ENCODE measurements around the gene GANAB.
"Not testable (repeated sequence)": the region's sequence is repeated elsewhere in the genome, so short reads cannot be mapped to it uniquely, and the experiment has no call there.

The GANAB gene

GRCh38 chr11:62667460-62667859 lies 21.0 kb upstream of the GANAB start:
- DNase-seq (ENCODE audit: low read depth in 2 of 2), result no peak

- DNase-seq (ENCODE audit: low read depth in 2 of 2), result no peak
Observed at GRCh38 chr11:62666259-62666926, 20.0 kb upstream of the GANAB start.

- peak; percentile 50 to 57 for DNase-seq (ENCODE audit: low read depth in 2 of 2)
Observed at GRCh38 chr11:62665599-62666258, 19.3 kb upstream of the GANAB start.

GRCh38 chr11:62665075-62665598 lies 18.7 kb upstream of the GANAB start, which contains the start of the genes C11orf98 and CSKMT:
Gene C11orf98, minus strand, starts transcription at chr11:62665210. Its CDS starts 41 bp downstream, at chr11:62665169.
Gene CSKMT, plus strand, starts transcription at chr11:62665312. Its CDS starts 568 bp downstream, at chr11:62665880.
- DNase-seq (ENCODE audit: low read depth in 2 of 2), result peak; percentile 91 to 93

- DNase-seq (ENCODE audit: low read depth in 2 of 2), result peak in 1 of 2 donors; percentile 46
Observed at GRCh38 chr11:62664405-62665074, 18.1 kb upstream of the GANAB start.

- DNase-seq (ENCODE audit: low read depth in 2 of 2), result no peak
Observed at GRCh38 chr11:62656796-62657429, 10.5 kb upstream of the GANAB start.

GRCh38 chr11:62654297-62654696 lies 7.9 kb upstream of the GANAB start:
- DNase-seq (ENCODE audit: low read depth in 2 of 2), result no peak

GRCh38 chr11:62652161-62653006 lies 6.0 kb upstream of the GANAB start:
- no peak for DNase-seq (ENCODE audit: low read depth in 2 of 2)

GRCh38 chr11:62650283-62650682 lies 3.9 kb upstream of the GANAB start:
- DNase-seq (ENCODE audit: low read depth in 2 of 2), result not testable (repeated sequence)

- no peak for DNase-seq (ENCODE audit: low read depth in 2 of 2)
Observed at GRCh38 chr11:62649486-62649885, 3.1 kb upstream of the GANAB start.

- no peak for DNase-seq (ENCODE audit: low read depth in 2 of 2)
Observed at GRCh38 chr11:62648967-62649364, 2.6 kb upstream of the GANAB start.

- DNase-seq (ENCODE audit: low read depth in 2 of 2), result no peak
Observed at GRCh38 chr11:62648185-62648966, 2.0 kb upstream of the GANAB start.

- no peak for DNase-seq (ENCODE audit: low read depth in 2 of 2)
Observed at GRCh38 chr11:62647609-62648005, 1.2 kb upstream of the GANAB start.

- DNase-seq (ENCODE audit: low read depth in 2 of 2), result no peak
Observed at GRCh38 chr11:62646825-62647608, 604 bp upstream of the GANAB start.

GRCh38 chr11:62645671-62645945 lies 805 bp downstream of the GANAB start:
- no peak for DNase-seq (ENCODE audit: low read depth in 2 of 2)

GRCh38 chr11:62644220-62644619 lies 2.2 kb downstream of the GANAB start:
- no peak for DNase-seq (ENCODE audit: low read depth in 2 of 2)

- no peak for DNase-seq (ENCODE audit: low read depth in 2 of 2)
Observed at GRCh38 chr11:62632492-62632891, 13.9 kb downstream of the GANAB start.

GRCh38 chr11:62627713-62628112 lies 18.7 kb downstream of the GANAB start:
- no peak for DNase-seq (ENCODE audit: low read depth in 2 of 2)

- no peak for DNase-seq (ENCODE audit: low read depth in 2 of 2)
Observed at GRCh38 chr11:62622476-62623089, 23.8 kb downstream of the GANAB start.

All from stimulated activated CD8-positive, alpha-beta memory T cell treated with anti-CD3 and anti-CD28 coated beads, Interleukin-2, amount 100 ng/mL, for 48 hours (primary cell).